ENCODE results near the gene TNNT3.

Gene TNNT3

DNA sequence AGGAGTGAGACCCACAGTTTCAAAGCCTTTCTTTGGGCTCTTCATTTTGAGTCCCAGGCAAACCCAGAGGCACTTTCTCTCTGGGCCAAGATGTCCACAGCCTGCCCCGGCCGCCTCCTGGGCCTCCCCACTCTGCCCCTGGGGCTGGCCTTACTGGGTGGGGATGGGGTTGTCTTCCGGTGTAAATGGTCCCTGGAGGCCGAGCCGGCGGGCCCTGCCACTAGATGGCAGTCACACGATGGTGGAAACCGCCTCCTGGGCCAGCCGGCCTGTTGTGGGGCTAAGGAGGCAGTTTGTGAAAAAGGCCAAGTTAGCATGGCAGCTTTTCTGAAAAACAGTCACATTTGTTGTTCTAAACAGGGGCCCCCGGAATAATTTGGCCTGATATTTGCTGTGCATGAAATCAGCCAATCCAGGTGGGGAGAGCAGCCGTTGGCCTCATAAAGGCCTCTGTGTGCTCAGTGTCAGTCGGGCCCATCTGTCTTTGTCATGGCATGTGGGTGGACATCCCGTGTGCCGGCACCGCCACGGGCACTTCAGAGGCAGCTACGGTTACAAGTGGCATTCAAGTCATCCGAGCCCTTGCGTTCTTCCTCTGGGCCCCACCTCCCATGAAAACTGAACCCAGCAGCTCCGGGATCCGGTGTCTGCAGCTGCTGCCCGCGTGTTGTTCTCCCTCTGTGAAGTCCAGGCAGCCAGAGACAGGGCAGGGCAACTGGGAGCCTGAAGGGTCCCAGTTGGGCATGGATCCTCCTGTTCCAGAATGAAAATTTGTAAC is 34.2 kb downstream of the TNNT3 start:
- POLR2A ChIA-PET (ENCODE audit: low non-redundant PET), result no interaction called here
- CTCF ChIA-PET, result interaction anchor here (0.5 to 1.8 kb wide), 9 partner anchors 18 to 260 kb away, joined by 3 to 10 read pairs (median 4); no protein-coding TSS in a partner anchor
- DNase-seq (ENCODE audit: low spot score), result no peak
- TF ChIP-seq, protein P1, sequence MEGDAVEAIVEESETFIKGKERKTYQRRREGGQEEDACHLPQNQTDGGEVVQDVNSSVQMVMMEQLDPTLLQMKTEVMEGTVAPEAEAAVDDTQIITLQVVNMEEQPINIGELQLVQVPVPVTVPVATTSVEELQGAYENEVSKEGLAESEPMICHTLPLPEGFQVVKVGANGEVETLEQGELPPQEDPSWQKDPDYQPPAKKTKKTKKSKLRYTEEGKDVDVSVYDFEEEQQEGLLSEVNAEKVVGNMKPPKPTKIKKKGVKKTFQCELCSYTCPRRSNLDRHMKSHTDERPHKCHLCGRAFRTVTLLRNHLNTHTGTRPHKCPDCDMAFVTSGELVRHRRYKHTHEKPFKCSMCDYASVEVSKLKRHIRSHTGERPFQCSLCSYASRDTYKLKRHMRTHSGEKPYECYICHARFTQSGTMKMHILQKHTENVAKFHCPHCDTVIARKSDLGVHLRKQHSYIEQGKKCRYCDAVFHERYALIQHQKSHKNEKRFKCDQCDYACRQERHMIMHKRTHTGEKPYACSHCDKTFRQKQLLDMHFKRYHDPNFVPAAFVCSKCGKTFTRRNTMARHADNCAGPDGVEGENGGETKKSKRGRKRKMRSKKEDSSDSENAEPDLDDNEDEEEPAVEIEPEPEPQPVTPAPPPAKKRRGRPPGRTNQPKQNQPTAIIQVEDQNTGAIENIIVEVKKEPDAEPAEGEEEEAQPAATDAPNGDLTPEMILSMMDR (conservative IDR thresholded peaks at IDR 0.05; ENCODE audit: low read depth), result no peak
- H3K27ac ChIP-seq, result no peak overlapping the region

DNA sequence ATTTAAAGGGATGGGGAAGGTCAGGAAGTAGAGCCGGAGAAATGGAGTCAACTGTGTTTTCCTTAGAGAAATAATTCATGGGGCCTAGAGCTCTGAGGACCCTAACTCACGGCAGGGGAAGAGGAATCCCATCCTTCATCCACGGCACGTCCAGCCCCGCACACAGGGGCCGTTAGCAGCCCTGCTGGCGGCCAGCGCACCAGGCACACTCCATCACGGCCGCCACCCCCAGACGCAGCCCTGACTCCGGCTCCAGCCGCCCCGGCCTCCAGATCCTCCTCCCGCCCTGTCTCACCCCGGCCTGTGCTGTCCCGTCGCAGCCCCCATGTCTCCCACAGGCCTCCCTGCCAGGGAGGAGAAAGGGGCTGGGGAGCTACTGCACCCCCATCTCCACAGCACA is 38.9 kb downstream of the TNNT3 start:
- POLR2A ChIA-PET (ENCODE audit: low non-redundant PET), result no interaction called here
- TF ChIP-seq, protein P1 (conservative IDR thresholded peaks at IDR 0.05; ENCODE audit: low read depth), result no peak
- DNase-seq (ENCODE audit: low spot score), result no peak
- H3K27ac ChIP-seq, result no peak overlapping the region
- CTCF ChIA-PET, result interaction anchor here (0.7 kb wide), 1 partner anchor 33 kb away, joined by 4 read pairs; no protein-coding TSS in a partner anchor

GRCh38 chr11:1959786-1960185 is 40.3 kb downstream of the TNNT3 start:
- TF ChIP-seq, protein P1 (conservative IDR thresholded peaks at IDR 0.05; ENCODE audit: low read depth), result no peak
- H3K27ac ChIP-seq, result no peak overlapping the region
- DNase-seq (ENCODE audit: low spot score), result no peak
- CTCF ChIA-PET, result no interaction called here
- POLR2A ChIA-PET (ENCODE audit: low non-redundant PET), result no interaction called here

DNA sequence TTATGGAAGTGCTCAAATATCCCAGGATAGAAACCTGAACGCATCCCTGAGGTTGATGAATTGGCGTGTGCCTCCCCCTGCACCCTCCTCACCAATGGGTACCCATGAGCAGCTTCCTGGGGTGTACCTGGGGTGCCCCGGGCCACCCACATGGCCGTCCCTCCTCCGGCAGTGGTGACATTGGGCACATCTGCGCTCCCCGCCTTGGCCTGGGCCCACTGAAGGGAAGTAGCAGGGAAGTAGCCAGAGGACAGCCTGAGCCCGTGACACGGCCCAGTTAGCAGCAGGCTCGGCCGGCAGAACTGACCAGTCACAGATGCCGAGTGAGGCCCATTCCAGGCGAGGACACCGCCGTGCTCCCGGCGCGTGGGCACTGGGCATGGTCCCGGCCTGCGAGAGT is 44.4 kb downstream of the TNNT3 start:
- H3K27ac ChIP-seq, result no peak overlapping the region
- TF ChIP-seq, protein P1 (conservative IDR thresholded peaks at IDR 0.05; ENCODE audit: low read depth), result no peak
- DNase-seq (ENCODE audit: low spot score), result no peak
- POLR2A ChIA-PET (ENCODE audit: low non-redundant PET), result interaction anchor here (0.5 kb wide), 1 partner anchor 87 kb away, joined by 3 read pairs; no protein-coding TSS in a partner anchor
- CTCF ChIA-PET, result no interaction called here

- TF ChIP-seq, protein P1 (conservative IDR thresholded peaks at IDR 0.05; ENCODE audit: low read depth), result no peak
- no peak for DNase-seq (ENCODE audit: low spot score)
- ChIA-PET CTCF (no interaction called here), POLR2A (ENCODE audit: low non-redundant PET) (interaction anchor here (0.5 kb wide), 1 partner anchor 87 kb away, joined by 3 read pairs; no protein-coding TSS in a partner anchor)
- no peak overlapping the region for H3K27ac ChIP-seq
Observed at GRCh38 chr11:1964348-1964747, 44.8 kb downstream of the TNNT3 start.

GRCh38 chr11:1964955-1965354 is 45.5 kb downstream of the TNNT3 start:
- H3K27ac ChIP-seq, result no peak overlapping the region
- TF ChIP-seq, protein P1 (conservative IDR thresholded peaks at IDR 0.05; ENCODE audit: low read depth), result no peak
- CTCF ChIA-PET, result interaction anchor here (0.5 kb wide), 1 partner anchor 323 kb away, joined by 3 read pairs; no protein-coding TSS in a partner anchor
- DNase-seq (ENCODE audit: low spot score), result no peak
- POLR2A ChIA-PET (ENCODE audit: low non-redundant PET), result no interaction called here
